Activated T-cell treated with anti-CD3 and anti-CD28 coated beads, Interleukin-2, amount 50 U/mL, for 48 hours (primary cell): ENCODE data around the gene CD109.
"Not testable (repeated sequence)": the region's sequence is repeated elsewhere in the genome, so short reads cannot be mapped to it uniquely, and the experiment has no call there.

Source experiments
- DNase-seq, 2 experiments: peaks; one replicate each; pipeline ENCODE4 v3.0.0-alpha.2; 2020

The CD109 gene

GRCh38 chr6:73797861-73798260 is 101.9 kb downstream of the CD109 start:
- DNase-seq = no peak

- DNase-seq = peak in 1 of 2 experiments; percentile 19
These were observed 102.6 kb downstream of the CD109 start for GRCh38 chr6:73798592-73798991.

- no peak for DNase-seq
These were observed 105.0 kb downstream of the CD109 start for GRCh38 chr6:73800997-73801396.

DNA sequence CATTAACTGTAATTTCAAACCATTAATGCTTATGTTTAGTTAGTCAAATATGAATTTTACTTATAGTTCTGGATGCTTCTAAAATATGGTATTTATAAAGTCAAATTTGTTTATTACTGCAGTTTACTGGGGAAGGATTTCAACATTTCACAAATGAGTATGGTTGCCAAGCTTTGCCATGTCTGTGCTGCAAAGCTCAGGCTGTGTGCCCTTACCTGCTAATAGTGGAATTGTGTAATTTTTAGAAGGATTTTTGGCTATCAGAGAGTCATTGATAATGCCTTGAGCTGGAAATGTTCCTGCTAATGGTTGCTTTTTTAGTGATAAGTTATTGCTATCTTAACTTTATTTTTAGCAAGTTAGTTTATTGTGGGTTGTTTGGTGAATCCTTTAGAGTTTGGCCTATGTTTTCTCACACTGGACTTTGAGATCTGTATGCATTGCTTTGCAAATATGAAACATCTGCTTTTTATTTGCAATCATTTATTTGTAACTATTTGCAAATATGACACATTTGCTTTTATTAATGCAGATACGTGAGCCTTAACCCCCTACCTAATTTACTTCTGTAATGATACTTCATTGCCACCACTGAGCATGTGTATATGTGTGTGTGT is 105.8 kb downstream of the CD109 start:
- DNase-seq = no peak

DNA sequence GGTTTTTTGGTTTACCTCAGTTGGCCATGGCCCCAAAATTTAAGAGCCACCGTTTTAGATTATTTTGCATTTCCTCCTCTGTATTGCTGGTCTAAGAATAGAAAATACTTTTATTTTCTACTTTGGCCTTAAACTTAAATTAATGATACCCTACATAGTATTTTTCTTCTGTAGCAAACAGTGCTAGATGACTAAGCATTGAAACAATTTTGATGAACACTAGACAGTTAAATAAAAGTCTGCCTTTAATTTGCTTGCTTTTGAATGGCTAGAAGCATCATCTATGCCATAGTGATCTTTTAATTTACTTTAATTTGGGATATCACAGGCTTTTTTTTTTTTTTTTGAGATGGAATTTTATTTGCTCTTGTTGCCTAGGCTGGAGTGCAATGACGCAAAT is 106.4 kb downstream of the CD109 start:
- no peak for DNase-seq

GRCh38 chr6:73803562-73804241 is 107.7 kb downstream of the CD109 start:
- peak; percentile 33 to 46 for DNase-seq

- not testable (repeated sequence) for DNase-seq
These were observed 109.2 kb downstream of the CD109 start for GRCh38 chr6:73805221-73805620.

DNA sequence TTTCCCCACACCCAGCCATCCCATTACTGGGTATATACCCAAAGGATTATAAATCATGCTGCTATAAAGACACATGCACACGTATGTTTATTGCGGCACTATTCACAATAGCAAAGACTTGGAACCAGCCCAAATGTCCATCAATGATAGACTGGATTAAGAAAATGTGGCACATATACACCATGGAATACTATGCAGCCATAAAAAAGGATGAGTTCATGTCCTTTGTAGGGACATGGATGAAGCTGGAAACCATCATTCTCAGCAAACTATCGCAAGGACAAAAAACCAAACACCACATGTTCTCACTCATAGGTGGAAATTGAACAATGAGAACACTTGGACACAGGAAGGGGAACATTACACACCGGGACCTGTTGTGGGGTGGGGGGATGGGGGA is 110.0 kb downstream of the CD109 start:
- not testable (repeated sequence) for DNase-seq

DNA sequence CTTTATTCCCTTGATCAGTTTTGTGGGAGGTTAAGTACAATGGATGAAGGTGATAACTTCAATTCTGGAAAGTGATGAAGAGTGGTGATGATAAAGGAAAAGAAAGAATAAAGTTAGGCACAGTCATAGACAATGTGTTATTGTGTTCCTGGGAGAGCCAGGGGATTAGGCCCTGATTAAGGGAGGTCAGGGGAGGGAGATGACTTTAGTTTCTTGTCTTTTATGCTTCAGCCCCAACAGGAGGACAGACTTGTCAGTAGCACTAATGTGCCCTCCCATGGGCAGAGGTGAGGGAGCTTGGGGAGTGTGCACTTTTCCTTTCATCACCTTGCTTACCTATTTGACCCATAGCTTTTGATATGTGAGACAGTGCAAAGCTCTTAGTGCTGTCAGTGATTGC is 115.7 kb downstream of the CD109 start:
- no peak for DNase-seq

GRCh38 chr6:73817253-73817652 is 121.2 kb downstream of the CD109 start:
- DNase-seq = no peak

DNA sequence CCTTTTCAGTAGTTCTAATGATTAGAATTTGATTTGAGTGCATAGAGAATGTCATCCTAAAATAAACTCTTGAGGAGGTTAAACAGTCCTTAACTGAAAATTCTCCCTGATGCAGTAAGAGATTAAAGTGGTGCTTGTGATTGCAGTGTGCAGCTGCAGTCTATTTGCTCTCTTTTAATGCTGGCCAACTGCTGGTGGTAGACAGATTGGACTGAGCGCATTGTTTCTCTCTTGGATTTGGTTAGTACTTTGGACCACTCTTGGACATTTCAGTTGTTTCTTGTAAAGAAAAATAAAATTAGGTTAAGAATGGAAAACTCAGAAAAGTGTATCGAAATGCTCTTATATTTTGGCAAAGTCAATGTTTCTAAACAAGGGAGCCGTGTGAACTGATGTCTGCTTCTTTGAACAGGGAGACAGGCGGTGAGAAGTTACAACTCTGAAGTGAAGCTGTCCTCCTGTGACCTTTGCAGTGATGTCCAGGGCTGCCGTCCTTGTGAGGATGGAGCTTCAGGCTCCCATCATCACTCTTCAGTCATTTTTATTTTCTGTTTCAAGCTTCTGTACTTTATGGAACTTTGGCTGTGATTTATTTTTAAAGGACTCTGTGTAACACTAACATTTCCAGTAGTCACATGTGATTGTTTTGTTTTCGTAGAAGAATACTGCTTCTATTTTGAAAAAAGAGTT is 127.2 kb downstream of the CD109 start:
- DNase-seq = no peak

- DNase-seq = no peak
These were observed 127.8 kb downstream of the CD109 start for GRCh38 chr6:73823832-73824231.

GRCh38 chr6:73826571-73826970 is 130.6 kb downstream of the CD109 start:
- no peak for DNase-seq

DNA sequence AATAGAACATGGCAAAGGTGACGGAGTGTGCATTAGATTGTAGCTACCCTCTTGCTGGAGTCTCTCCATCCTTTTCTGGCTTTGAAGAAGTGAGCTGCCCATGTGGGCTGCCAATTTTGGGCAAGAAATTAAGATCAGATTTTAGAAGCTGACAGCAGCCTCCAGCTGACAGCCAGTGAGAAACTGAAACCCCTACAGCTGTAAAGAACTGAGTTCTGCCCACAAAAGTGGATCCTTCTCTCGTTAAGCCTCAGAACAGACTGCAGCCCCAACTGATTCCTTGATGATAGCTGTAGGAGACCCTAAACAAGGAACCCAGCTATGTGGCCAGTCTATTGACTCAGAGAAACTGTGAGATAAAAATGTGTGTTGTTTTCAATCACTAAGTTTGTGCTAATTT is 134.1 kb downstream of the CD109 start:
- DNase-seq = no peak

DNA sequence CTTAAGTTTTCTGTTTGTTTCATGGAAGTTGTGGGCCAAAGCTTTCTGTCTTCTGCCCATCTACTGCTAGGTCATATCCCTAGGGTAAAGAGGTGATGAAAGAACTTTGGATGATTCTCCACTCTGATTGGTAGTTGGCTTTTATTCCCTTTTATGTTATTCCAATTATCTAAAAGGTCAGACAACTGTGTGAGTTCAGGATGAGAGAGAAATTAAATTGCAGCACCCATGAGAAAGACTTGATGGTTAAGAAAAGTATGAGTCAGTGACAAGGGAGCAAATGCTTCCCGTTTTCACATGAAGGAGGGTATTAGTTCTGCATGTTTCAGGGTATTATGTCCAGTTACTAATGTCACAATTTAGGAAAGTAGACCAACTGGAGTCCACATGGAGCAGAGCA is 136.3 kb downstream of the CD109 start:
- DNase-seq = no peak

- not testable (repeated sequence) for DNase-seq
These were observed 148.7 kb downstream of the CD109 start for GRCh38 chr6:73844696-73845095.

- not testable (repeated sequence) for DNase-seq
These were observed 155.0 kb downstream of the CD109 start for GRCh38 chr6:73851048-73851447.

- no peak for DNase-seq
These were observed 159.2 kb downstream of the CD109 start for GRCh38 chr6:73854998-73855718.

DNA sequence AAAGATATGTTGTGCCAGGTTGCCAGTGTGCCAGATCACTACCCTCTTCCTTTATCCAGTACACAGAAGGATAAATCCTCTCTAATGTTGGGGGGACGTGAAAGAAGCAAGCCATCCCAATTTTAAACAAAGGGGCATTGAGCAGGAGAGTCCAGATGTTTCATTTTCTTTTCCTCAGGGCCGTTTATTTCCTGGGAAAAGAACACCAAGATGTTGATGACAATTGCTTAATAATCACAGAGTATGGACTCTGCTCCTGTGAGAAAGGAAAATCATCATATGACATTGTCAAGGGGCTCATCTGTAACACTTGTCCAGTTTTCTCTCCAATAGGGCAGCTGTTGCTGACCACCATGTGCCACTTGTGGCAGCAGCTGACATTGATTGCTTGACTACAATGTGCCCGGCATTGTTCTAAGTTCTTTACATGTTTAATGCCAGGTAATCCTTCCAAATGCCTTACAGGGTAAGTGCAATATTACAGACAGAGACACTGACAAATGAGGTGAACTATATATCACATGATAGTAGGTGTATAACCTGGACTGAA is 161.4 kb downstream of the CD109 start:
- no peak for DNase-seq

DNA sequence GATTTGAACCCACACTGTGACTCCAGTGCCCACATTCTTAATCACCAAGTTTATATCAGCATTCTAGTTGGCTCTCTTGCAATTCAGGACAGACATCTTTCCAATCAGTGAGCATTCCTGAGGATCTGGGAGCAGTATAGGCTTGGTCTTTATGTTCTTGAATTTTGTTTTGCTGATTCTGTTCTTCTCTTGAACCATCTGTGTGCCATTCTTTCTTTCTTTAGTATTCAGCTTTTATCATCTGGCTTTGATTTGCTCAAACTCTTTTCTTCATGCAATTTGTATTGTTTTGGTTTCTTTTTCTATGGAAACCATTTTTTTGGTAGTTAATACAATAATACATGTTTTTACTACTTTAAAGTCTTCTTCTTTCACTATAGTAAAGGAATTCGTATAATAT is 162.4 kb downstream of the CD109 start:
- no peak for DNase-seq

DNA sequence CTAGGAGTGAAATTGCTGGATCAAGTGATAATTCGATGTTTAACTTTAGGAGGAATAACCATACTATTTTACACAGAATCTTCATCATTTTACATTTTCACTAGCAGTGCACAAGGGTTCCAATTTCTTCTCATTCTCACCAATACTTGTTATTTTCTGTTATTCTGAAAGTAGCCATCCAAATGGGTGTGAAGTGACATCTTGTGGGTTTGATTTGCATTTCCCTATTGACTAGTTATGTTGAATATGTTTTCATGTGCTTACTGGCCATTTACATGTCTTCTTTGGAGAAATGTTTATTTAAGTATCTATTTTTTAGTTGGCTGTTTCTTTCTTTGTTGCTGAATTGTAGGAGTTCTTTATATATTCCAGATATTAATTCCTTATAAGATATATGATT is 164.3 kb downstream of the CD109 start:
- no peak for DNase-seq

DNA sequence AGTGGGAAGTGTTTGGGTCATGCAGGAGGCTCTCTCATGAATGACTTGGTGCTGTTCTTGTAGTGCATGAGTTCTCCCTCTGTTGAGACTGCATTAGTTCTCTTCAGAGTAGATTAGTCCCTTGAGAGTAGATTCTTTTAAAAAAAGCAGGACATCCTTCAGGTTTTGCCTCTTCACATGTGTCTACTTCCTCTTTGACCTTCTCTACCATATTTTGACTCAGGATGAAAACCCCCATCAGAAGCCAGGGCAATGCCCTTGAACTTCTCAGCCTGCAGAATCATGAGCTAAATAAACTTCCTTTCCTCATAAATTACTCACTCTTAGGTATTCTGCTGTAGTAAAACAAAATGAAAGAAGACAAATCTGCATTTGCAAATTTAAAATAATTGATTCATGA is 170.3 kb downstream of the CD109 start:
- no peak for DNase-seq

DNA sequence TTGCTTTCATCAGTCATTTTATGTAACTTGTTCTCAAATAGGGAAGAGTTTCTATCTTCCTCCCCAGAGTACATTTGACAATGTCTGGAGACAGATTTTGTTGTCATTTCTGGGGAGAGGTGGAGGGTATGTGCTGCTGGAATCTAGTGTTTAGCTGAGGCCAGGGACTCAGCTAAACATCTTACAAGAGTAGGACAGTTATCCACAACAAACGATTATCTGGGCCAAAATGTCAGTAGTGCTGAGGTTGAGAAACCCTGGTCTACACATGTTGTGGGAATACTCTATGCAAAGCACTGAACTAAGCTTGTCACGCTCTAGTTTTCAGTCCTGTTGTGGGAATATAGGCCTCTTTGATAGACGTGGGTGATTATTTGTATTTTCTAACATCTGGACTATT is 171.4 kb downstream of the CD109 start:
- DNase-seq = no peak
